Erythroblast (primary cell): ENCODE measurements around the gene TPSB2.

Experiments
- GATA1 ChIP-seq: IDR thresholded peaks from 2 replicates; pipeline ENCODE4 v1.6.1; 2011; ENCODE audit warnings: low read depth, mild to moderate bottlenecking, control low read depth, low read length, moderate library complexity
- POLR2A ChIP-seq: IDR thresholded peaks from 2 replicates; pipeline ENCODE4 v1.6.1; 2011; ENCODE audit warnings: mild to moderate bottlenecking, low read length

DNA sequence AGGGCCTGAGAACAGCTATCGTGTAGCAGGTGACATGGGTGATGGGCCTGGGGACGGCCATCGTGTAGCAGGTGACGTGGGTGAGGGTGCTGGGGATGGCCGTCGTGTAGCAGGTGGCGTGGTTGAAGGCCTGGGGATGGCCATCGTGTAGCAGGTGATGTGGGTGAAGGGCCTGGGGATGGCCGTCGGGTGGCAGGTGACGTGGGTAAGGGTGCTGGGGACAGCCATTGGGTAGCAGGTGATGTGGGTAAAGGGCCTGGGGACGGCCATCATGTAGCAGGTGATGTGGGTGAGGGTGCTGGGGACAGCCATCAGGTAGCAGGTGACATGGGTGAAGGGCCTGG, 41.4 kb upstream of the TPSB2 start:
- TF ChIP-seq POLR2A (no peak), GATA1 (no peak)
